NCI-H1436 treated with DMSO at 0.1 percent for 48 hours (cell line): ENCODE measurements around the gene IL20RA.
"Not testable (repeated sequence)": the region's sequence is repeated elsewhere in the genome, so short reads cannot be mapped to it uniquely, and the experiment has no call there.

ENCODE experiments used
- DNase-seq: peaks from one replicate; lab custom pipeline; 2025; lab: John Stamatoyannopoulos, UW

The IL20RA gene

GRCh38 chr6:137008204-137008603 is 36.6 kb downstream of the IL20RA start:
- no peak for DNase-seq

DNA sequence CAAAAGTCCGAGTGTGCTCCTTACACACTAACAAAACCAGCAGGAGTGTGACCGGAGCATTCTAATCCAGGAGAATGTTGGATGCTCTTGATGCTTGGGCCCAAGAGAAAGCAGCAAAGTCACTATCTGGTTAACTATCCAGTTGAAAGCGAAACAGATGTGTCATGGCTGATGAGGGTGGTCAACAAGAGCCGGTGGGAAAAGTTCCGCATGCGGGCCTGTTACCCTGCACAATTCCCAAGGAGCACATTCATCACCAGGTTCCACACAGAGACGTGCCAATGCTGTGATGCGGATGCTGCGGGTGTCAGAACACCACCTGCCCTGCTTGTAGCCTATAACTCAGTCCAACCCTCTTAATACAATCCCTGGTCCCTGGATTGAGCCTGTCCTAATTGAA is 38.7 kb downstream of the IL20RA start:
- DNase-seq, result no peak

GRCh38 chr6:137005073-137005472 is 39.7 kb downstream of the IL20RA start:
- no peak for DNase-seq

- no peak for DNase-seq
Observed at GRCh38 chr6:137002505-137002904, 42.3 kb downstream of the IL20RA start.

GRCh38 chr6:137001977-137002302 is 42.8 kb downstream of the IL20RA start:
- no peak for DNase-seq

DNA sequence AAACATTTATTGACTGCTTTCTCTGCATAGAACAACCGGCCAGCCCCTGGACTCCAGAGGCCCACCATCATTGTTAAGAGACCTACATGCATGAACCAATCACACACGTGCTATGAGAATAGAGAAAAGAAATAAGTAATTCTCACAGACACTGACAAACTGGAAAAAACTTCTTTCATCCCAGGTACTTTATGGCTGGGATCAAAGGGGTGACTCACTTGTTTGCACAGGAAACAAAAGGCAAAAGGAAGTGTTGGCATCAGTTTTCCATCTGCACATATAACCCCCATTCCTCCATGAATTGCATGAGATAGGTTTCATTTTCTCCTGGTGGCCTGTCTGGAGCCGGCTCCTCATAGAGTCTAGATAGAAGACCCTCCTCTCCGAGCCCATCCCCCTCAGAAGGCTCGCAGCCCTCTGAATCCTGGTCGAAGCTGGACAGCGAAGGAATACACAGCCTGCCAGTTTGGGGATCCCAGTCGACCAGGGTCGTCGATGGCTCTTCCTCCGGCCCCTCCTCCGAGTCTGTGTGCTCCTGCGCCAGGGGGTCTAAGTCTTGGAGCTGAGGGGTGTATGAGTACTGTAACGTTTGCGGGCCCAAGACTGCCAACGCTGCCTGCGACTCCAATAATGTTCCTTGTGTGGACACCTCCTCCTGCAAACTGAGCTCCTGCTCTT is 43.3 kb downstream of the IL20RA start:
- no peak for DNase-seq

DNA sequence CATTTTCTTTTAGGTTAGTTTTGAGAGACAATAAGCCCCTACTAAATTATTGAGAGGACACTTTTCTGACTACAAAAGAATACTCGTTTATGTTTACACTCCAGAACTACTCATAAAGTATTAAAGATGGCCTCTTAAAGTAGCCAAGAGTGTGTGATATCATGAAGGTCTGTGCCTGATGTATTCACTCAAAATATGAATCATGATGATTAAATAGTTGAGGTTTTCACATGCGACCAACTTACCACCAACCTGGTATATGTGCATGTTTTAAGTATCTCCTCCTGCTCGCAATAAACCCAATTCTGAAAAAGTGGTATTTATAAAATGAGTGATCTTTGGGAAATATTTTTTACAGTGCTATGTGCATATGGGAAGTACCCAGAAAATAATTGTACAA is 43.9 kb downstream of the IL20RA start:
- no peak for DNase-seq

- DNase-seq, result no peak
Observed at GRCh38 chr6:136995521-136995920, 49.2 kb downstream of the IL20RA start.

DNA sequence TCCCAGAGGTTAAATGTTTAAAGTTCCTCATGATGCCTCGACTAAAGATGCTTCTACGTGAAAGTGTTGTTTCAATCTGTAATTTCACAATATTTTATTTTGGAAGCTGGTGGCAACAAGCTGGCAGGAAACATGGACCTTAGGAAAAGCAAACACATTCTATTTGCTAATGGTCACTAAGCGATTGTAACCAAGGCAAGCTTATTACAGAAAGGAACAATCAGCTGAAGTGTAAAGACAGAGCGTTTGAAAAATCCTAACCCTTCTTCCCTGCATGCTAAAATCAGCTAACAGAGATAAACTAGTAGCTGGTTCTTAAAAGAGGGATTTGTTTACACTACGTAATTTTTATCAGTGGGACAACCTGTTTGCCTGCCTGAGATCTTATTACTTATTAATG is 50.0 kb downstream of the IL20RA start:
- DNase-seq, result no peak

- DNase-seq, result no peak
Observed at GRCh38 chr6:136992113-136992512, 52.7 kb downstream of the IL20RA start.

DNA sequence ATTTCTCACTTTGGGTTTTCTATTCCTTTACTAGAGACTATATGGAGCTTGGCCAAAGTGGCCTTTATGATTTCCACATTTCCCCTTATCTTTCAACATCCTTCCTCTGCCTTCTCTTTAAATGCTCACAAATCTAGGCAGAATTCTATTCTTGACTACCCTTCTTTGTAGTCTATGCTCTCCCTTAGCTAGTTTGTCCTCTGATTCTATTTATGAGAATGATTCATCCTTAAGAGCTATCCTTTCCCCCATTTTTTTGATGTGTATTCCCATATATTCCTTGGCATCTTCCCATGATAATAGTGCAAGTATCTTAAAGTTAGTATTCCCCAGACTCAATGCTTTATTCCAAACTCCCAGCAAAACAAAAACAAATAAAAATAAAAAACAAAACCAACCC is 53.1 kb downstream of the IL20RA start:
- DNase-seq, result no peak

DNA sequence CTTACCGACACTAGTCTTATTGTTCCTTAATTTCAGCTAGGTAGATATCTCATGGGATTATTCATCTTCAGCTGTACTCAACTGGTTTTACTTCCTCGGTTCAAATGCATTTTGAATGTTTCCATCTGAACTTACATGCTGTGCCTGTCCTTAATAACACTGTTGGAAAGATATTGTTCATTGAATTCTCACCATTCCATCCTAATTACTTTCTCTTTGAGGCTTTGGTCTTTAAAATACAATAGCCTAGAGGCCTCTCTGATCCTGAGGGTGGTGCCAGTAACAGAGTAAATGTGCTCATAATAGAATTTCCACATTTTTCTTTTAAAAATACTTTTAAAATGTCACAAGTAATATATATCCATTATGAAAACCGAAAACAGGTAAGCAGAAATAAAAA is 54.0 kb downstream of the IL20RA start:
- DNase-seq, result no peak

- no peak for DNase-seq
Observed at GRCh38 chr6:136990242-136990578, 54.6 kb downstream of the IL20RA start.

DNA sequence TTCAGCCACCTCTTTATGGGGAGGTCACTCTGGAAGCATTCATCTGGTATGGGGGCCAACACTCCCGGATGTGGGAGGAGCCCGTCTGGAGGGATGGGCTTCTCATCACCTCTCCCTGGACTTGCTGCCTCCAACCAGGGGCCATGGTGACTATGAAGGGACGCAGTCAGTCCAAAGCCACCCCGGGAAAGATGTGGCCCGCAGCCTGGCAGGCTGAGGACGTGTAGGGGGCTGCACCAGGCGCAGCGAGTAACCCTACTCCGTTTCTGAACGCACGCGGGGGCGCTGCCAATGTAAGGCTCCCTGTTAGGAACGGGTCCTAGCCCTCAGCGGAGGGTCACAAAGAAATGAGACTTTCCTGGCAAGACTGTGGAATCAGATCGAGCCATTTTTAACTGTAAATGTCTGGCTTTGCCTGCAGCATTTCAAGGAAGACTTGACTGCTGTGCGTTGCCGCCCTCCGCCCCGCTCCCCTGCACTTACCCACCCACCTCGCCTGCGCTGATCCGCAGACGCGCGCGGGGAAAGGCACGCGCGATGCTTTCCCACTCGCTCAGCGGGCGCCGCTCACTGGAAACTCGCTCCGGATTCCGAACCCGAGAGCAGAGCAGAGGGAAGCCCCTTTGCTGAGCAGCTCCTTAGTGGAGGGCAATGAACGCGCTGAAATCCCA is 55.1 kb downstream of the IL20RA start:
- no peak for DNase-seq

DNA sequence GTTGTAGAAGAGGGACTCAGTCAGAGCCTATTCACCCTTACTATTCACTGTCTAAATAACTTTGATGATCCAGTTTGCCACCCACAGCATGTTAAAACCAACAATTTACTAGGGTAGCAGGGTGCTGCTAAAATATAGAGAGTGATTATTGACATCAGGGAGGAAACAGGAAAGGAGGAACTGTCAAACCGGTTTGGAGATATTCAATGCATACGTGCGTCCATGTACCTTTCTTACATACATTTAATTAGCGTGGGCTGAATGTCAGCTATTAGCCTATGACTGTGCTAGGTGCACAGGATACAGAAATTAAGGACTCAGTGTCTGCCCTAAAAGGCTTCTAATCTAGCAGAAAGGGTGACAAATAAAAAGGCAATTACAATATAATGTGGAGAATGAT is 57.2 kb downstream of the IL20RA start:
- DNase-seq, result no peak

GRCh38 chr6:136985502-136985901 is 59.3 kb downstream of the IL20RA start:
- no peak for DNase-seq

- DNase-seq, result no peak
Observed at GRCh38 chr6:136984578-136984977, 60.2 kb downstream of the IL20RA start.

DNA sequence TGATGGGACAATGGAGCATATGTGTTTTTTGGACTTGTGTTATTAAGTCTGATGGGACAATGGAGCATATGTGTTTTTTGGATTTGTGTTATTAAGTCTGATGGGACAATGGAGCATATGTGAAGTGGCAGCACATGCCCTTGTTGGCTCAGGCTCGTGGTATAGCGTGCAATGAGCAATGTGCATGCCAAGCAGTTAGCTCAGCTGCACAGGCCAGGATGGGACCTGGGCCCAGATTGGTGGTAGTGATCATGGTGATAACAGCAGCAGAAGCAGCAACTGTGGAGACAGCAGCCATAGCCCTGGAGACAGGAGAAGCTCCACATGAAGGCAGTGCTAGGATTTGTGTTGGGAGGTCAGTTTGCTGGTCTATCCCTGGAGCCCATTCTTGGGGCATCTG is 61.1 kb downstream of the IL20RA start:
- no peak for DNase-seq

DNA sequence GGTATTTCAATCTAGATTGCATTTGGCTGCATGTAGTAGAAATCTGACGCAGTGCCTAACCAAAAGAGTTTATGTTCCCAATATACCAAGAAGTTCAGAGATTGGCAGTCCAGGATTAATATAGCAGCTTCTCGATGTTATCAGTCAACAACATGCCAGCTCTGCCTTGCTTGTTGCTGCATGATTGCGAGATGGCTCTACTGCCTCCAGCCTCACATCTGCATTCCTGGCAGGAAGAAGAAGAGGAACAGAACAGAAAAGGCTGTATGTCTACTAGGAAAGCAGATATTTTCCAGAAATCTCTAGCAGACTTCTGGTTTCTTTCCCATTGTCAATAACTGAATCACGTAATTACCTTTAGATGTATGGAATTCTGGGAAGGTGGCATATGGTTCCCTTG is 61.8 kb downstream of the IL20RA start:
- no peak for DNase-seq

DNA sequence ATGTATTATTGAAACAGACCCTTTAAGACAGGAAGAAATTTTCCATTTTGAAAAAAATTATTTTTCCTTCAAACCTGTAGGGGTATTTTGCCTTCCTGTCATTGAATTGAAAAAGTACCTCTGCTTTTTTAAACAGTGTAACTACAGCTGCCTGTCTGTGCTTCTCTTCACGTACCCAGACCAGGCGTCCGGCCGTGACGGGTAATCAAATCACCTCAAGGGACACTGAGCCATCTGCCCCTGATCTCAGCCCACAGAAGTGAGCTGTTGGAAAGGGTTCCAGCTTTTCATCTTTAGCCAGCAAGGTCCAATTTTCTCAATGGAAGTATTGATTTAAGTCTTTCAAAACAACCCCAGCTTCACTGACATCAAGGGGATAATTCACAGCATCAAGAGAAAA is 64.7 kb downstream of the IL20RA start:
- no peak for DNase-seq

DNA sequence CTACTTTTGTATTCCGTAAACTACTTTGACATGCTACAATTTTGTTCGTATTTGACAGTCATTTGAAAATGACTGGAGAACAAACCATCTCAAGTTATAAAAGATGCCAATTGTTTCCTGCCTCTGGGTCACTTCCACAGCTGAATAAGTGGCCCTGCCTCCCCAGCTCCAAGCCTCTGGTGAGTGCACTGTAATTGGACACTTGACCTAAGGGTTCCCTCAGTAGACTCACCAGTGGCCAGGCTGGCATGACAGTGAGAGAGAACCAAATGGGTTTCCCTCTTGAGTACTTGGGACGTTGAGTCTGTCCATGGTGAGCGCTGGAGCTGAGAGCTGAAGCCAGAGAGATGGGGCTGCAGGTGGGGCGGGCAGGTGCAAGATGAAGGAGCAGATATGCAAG is 65.6 kb downstream of the IL20RA start:
- no peak for DNase-seq

DNA sequence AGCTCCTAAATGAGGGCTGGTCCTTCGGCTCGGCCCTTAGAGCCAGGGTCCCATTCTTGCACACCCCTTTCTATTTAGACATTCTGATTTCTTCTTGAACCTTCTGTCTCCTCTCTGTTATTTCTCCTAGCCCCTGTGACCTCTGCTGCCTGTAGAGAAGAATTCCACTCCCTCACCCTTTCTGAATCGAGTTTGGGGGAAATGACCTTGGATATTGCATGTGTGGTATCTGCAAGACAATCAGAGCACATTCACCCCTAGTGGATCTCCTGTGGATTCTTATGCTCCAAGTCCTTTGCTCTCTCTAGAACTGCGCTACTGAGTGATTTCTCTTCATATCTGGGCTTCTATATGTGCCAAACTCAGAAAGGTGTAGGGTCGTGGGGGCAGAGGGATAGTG is 67.7 kb downstream of the IL20RA start:
- DNase-seq, result no peak

GRCh38 chr6:136975089-136975715 is 69.6 kb downstream of the IL20RA start:
- DNase-seq, result no peak

GRCh38 chr6:136973781-136974180 is 71.0 kb downstream of the IL20RA start:
- not testable (repeated sequence) for DNase-seq
